T-helper 1 cell treated with Interleukin-12 subunit alpha and Interleukin-12 subunit beta and Interleukin-4 antibody, amounts not matched to agents 30 ng/mL and 1 ng/mL, for 36 hours (primary cell): ENCODE measurements around the gene MEIS2. TPM values are rescaled to one million over a fixed set of nuclear protein-coding genes. Genes with fewer than 3 reads are reported as not detected.

Source experiments
- intact Hi-C: fragments of 100-400 bp; cut with micrococcal nuclease; formaldehyde crosslinking; loops from one replicate; pipeline ENCODE4 v1.15.1; 2024
- total RNA-seq: library from RNA; stranded (reverse); gene quantifications from 2 replicates; pipeline ENCODE4 v1.2.3, GENCODE V29; 2022

MEIS2 gene
- total RNA-seq, 1 donor from 2014 or later: not detected

GRCh38 chr15:37044915-37045648, 55.3 kb downstream of the MEIS2 start:
- intact Hi-C loops: no loop called here

GRCh38 chr15:37041836-37042235, 58.5 kb downstream of the MEIS2 start:
- intact Hi-C loops: no loop called here

- intact Hi-C loops: no loop called here
Measured at GRCh38 chr15:37041042-37041441, 59.3 kb downstream of the MEIS2 start.

GRCh38 chr15:37040072-37040742, 60.1 kb downstream of the MEIS2 start:
- intact Hi-C loops: no loop called here

GRCh38 chr15:37038716-37039106, 61.6 kb downstream of the MEIS2 start:
- intact Hi-C loops: no loop called here

- intact Hi-C loops: no loop called here
Measured at GRCh38 chr15:37037850-37038715, 62.3 kb downstream of the MEIS2 start.

- intact Hi-C loops: no loop called here
Measured at GRCh38 chr15:37037071-37037655, 63.2 kb downstream of the MEIS2 start.

- intact Hi-C loops: loop anchor here (5.0 kb wide), 1 partner anchor 43 kb away; no protein-coding TSS in a partner anchor
Measured at GRCh38 chr15:37034835-37035748, 65.3 kb downstream of the MEIS2 start.

- intact Hi-C loops: loop anchor here (5.0 kb wide), 1 partner anchor 42 kb away; no protein-coding TSS in a partner anchor
Measured at GRCh38 chr15:37034392-37034791, 66.0 kb downstream of the MEIS2 start.

GRCh38 chr15:37032091-37032775, 68.1 kb downstream of the MEIS2 start:
- intact Hi-C loops: loop anchor here (5.0 kb wide), 1 partner anchor 40 kb away; no protein-coding TSS in a partner anchor

- intact Hi-C loops: loop anchor here (5.0 kb wide), 1 partner anchor 39 kb away; no protein-coding TSS in a partner anchor
Measured at GRCh38 chr15:37031198-37031597, 69.2 kb downstream of the MEIS2 start.

- intact Hi-C loops: no loop called here
Measured at GRCh38 chr15:37028625-37029296, 71.6 kb downstream of the MEIS2 start.

GRCh38 chr15:37020852-37021251, 79.5 kb downstream of the MEIS2 start:
- intact Hi-C loops: no loop called here

- intact Hi-C loops: no loop called here
Measured at GRCh38 chr15:37019479-37020433, 80.6 kb downstream of the MEIS2 start.

- intact Hi-C loops: no loop called here
Measured at GRCh38 chr15:37017031-37017625, 83.2 kb downstream of the MEIS2 start.

- intact Hi-C loops: no loop called here
Measured at GRCh38 chr15:37016231-37016630, 84.1 kb downstream of the MEIS2 start.

GRCh38 chr15:37015451-37015850, 84.9 kb downstream of the MEIS2 start:
- intact Hi-C loops: no loop called here
